ENCODE data around the gene CEP131. TPM values are rescaled to one million over a fixed set of nuclear protein-coding genes. Genes with fewer than 3 reads are reported as not detected.

The CEP131 gene
- total and polyA plus RNA-seq, 2 donors (not counting 3 experiments of a cell fraction or from before 2014, with no cell fraction given): 5.3 to 17.9 TPM

GRCh38 chr17:81254955-81255717 lies 32.4 kb upstream of the CEP131 start:
- Histone ChIP-seq H2AFZ (ENCODE audit: low read depth, low read length) (no peak overlapping the region), H3K9ac (replicated peaks; ENCODE audit: extremely low read depth, insufficient read depth, low read length) (no peak overlapping the region), H3K36me3 (ENCODE audit: control insufficient read depth in 2 of 2, extremely low read depth in 1 of 2, insufficient read depth in 2 of 2, low read length in 2 of 2) (peaks cover 0 to 31% of the 10 kb centered on the region in 2 experiments), H3K27me3 (ENCODE audit: control insufficient read depth in 2 of 2, insufficient read depth in 2 of 2, low read length in 2 of 2) (no peaks in the 10 kb centered on the region), H3K4me3 (replicated peaks in 1 of 3; ENCODE audit: insufficient read depth in 1 of 3, low read depth in 1 of 3, low read length in 3 of 3) (no peak overlapping the region), H3K4me1 (ENCODE audit: control insufficient read depth, extremely low read depth, insufficient read depth, low read length) (no peaks in the 10 kb centered on the region), H3K4me2 (ENCODE audit: insufficient read depth, low read length) (no peak overlapping the region), H3K9me3 (replicated peaks; ENCODE audit: control insufficient read depth, insufficient read depth, low read length) (no peaks in the 10 kb centered on the region), H4K20me1 (replicated peaks; ENCODE audit: control insufficient read depth, extremely low read depth, insufficient read depth, low read length) (no peaks in the 10 kb centered on the region), H3K27ac (ENCODE audit: insufficient read depth, low read depth, low read length) (no peak overlapping the region), H3K79me2 (ENCODE audit: control insufficient read depth, insufficient read depth, low read length) (no peaks in the 10 kb centered on the region), H3K9me1 (replicated peaks; ENCODE audit: control insufficient read depth, extremely low read depth, insufficient read depth, low read length) (no peaks in the 10 kb centered on the region)
- FAIRE-seq (peak; percentile 90), DNase-seq (ENCODE audit: low read depth, low spot score) (peak; percentile 64)
- TF ChIP-seq GATA2 (IDR thresholded peaks at IDR 0.05; ENCODE audit: insufficient read depth, insufficient read length, low read depth, low read length): no peak
- no peak for TF ChIP-seq POLR2AphosphoS5 (IDR thresholded peaks at IDR 0.05; ENCODE audit: insufficient read depth, low read depth, low read length)
- peak; percentile 56 to 79 for TF ChIP-seq CTCF (IDR thresholded peaks at IDR 0.05; ENCODE audit: extremely low read depth in 1 of 2, insufficient read depth in 1 of 2, low read depth in 1 of 2, low read length in 2 of 2)
- dilution Hi-C loops (cut with MboI; ENCODE audit: extremely low pct_ligation_motif_present, low sequenced_read_pairs): no loop called here
- ChIA-PET POLR2A (no interaction called here), CTCF (interaction anchor here (0.6 to 6.3 kb wide), 37 partner anchors 10 to 352 kb away, joined by 3 to 117 read pairs (median 4); partner anchors contain the start of genes ACTG1, BAHCC1 and SLC38A10)
- intact Hi-C loops (cut with micrococcal nuclease): loop anchor here (1.0 to 5.0 kb wide), 2 partner anchors 30 to 257 kb away; partner anchors contain the start of gene ACTG1
- no TSS peak for BruUV-seq (replicated peaks)
